Lung (tissue), 12 donors: Measurements from ENCODE around the gene ZNF280B. TPM values are rescaled to one million over a fixed set of nuclear protein-coding genes. Genes with fewer than 3 reads are reported as not detected.

Experiments used
- ATAC-seq: fragments of 200-7000 bp; cut with Tn5 transposase; one replicate; pipeline ENCODE4 v1.9.1; 2020; ENCODE audit warnings: moderate number of reproducible peaks; ENCODE audit not compliant: insufficient read depth, low FRiP score
- DNase-seq, 3 donors: peaks; one replicate each; pipeline ENCODE4 v3.0.0-alpha.2; 2013 to 2017
- H3K27ac ChIP-seq, 2 donors: one replicate each; pipeline ENCODE4 v1.5.1; 2013; ENCODE audit warnings: mild to moderate bottlenecking in 2 of 2, moderate library complexity in 2 of 2, control low read depth in 1 of 2, inconsistent platforms in 1 of 2, low read depth in 1 of 2, low read length in 1 of 2
- H3K27me3 ChIP-seq, 3 donors: one replicate each; pipeline ENCODE4 v1.5.1; 2013; ENCODE audit warnings: low read length in 2 of 3; ENCODE audit not compliant: control insufficient read depth in 3 of 3, insufficient read depth in 3 of 3
- H3K36me3 ChIP-seq, 4 donors: one replicate each; pipeline ENCODE4 v1.5.1; 2013; ENCODE audit warnings: low read length in 4 of 4, mild to moderate bottlenecking in 1 of 4, moderate library complexity in 1 of 4; ENCODE audit not compliant: control insufficient read depth in 4 of 4, insufficient read depth in 4 of 4
- H3K4me1 ChIP-seq, 5 donors: one replicate each; pipeline ENCODE4 v1.5.1; 2013; ENCODE audit warnings: low read length in 5 of 5, mild to moderate bottlenecking in 2 of 5, moderate library complexity in 1 of 5; ENCODE audit not compliant: control insufficient read depth in 5 of 5, insufficient read depth in 5 of 5
- H3K4me3 ChIP-seq: one replicate; pipeline ENCODE4 v1.5.1; 2013; ENCODE audit warnings: mild to moderate bottlenecking, control low read depth, moderate library complexity
- H3K9ac ChIP-seq, 2 donors: one replicate each; pipeline ENCODE4 v1.5.1; 2013; ENCODE audit warnings: low read length in 2 of 2, control low read depth in 1 of 2; ENCODE audit not compliant: insufficient read depth in 1 of 2
- H3K9me3 ChIP-seq, 4 donors: one replicate each; pipeline ENCODE4 v1.5.1; 2013; ENCODE audit warnings: low read length in 3 of 4, mild to moderate bottlenecking in 1 of 4, moderate library complexity in 1 of 4; ENCODE audit not compliant: control insufficient read depth in 4 of 4, insufficient read depth in 3 of 4
- CTCF ChIP-seq: IDR thresholded peaks from 2 replicates; pipeline ENCODE4 v1.5.1; 2012; ENCODE audit warnings: mild to moderate bottlenecking; ENCODE audit errors: control extremely low read depth, extremely low read depth
- whole genome bisulfite sequencing, 2 donors: extraction: QIAGEN DNeasy Blood & Tissue Kit; methylation state at CpG; one replicate each; pipeline ENCODE4 v1.1.7; 2013; 5-methylcytosine and 5-hydroxymethylcytosine counted together
- polyA plus RNA-seq, 2 donors: library from polyadenylated mRNA; stranded (reverse); fragments of 200-250 nt; gene quantifications; one replicate each; pipeline ENCODE4 v1.2.1, GENCODE V29; 2013
- total RNA-seq, 2 donors: library from RNA; depleted of rRNA in 1 of 2; stranded (reverse); fragments of >200 nt in 1 of 2; gene quantifications; one replicate each; pipeline ENCODE4 v1.2.1, GENCODE V29; 2014 to 2021
- donor health status: control.
- donor health status: control.
- donor health status: Bipolar disorder and iron deficiency.
- donor health status: healthy.
- donor health status: DM: yes; HTN: yes; CAD: no.

The ZNF280B gene
- total and polyA plus RNA-seq, 4 donors = 0.11 to 0.97 (median 0.31) TPM

GRCh38 chr22:22458896-22459588, 49.5 kb downstream of the ZNF280B start:
- Histone ChIP-seq H3K36me3 (no peaks in the 10 kb centered on the region), H3K9me3 (peaks cover 0 to 21% (median 7%) of the 10 kb centered on the region in 4 donors), H3K9ac (no peak overlapping the region), H3K4me1 (no peaks in the 10 kb centered on the region), H3K27me3 (peaks cover 0 to 8% (median 6%) of the 10 kb centered on the region in 3 donors), H3K27ac (no peak overlapping the region), H3K4me3 (no peak overlapping the region)
- WGBS, 2 donors = 83 to 90% methylated on average over 6 of the region's 6 CpGs
- no peak for ATAC-seq
- no peak for TF ChIP-seq CTCF
- DNase-seq = no peak

- Histone ChIP-seq H3K9ac (no peak overlapping the region), H3K27ac (no peak overlapping the region), H3K4me1 (no peaks in the 10 kb centered on the region), H3K27me3 (peaks cover 0 to 8% (median 6%) of the 10 kb centered on the region in 3 donors), H3K9me3 (peaks cover 0 to 21% (median 7%) of the 10 kb centered on the region in 4 donors), H3K36me3 (no peaks in the 10 kb centered on the region), H3K4me3 (no peak overlapping the region)
- WGBS, 2 donors = 84 to 92% methylated on average over 2 of the region's 2 CpGs
- no peak for TF ChIP-seq CTCF
- DNase-seq (no peak), ATAC-seq (no peak)
These were observed 50.2 kb downstream of the ZNF280B start for GRCh38 chr22:22458387-22458786.

DNA sequence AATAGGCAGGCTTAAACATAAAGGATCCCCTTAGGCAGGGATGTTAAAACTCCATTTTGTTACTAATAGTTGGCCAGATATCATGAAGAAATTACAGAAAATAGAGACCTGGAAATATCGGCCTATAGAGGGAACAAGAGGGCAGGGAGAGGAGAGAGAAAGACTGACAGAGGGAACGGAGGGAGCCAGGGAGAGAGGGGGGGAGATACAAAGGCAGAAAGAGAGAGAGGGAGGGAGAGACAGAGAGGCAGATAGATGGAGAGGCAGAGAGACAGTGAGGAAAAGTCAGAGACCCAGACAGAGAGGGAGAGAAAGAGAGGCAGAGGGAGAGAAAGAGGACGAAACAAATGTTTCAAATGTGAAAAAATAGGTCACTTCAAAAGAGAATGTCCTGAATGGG, 53.5 kb downstream of the ZNF280B start:
- Histone ChIP-seq H3K4me3 (no peak overlapping the region), H3K4me1 (peaks cover 0 to 3% (median 0%) of the 10 kb centered on the region in 5 donors), H3K9me3 (peaks cover 0 to 24% (median 10%) of the 10 kb centered on the region in 4 donors), H3K36me3 (no peaks in the 10 kb centered on the region), H3K27me3 (peaks cover 0 to 5% (median 3%) of the 10 kb centered on the region in 3 donors), H3K27ac (no peak overlapping the region), H3K9ac (no peak overlapping the region)
- WGBS, 2 donors = 68 to 79% methylated on average over 3 of the region's 3 CpGs
- no peak for ATAC-seq
- TF ChIP-seq CTCF = no peak
- DNase-seq = no peak
